Activated CD4-positive, alpha-beta T cell treated with anti-CD3 and anti-CD28 coated beads, Interleukin-2, amount 10 ng/mL, durations not matched to agents 24 days and 14 days (primary cell): ENCODE results near the gene GLRX3. TPM values are rescaled to one million over a fixed set of nuclear protein-coding genes. Genes with fewer than 3 reads are reported as not detected.

ENCODE experiments used
- DNase-seq: peaks from one replicate; pipeline ENCODE4 v3.0.0; 2022
- H3K27ac Mint-ChIP-seq: one replicate; pipeline ENCODE4 v1.8.0; 2022; ENCODE audit warnings: mild to moderate bottlenecking, mixed read lengths
- H3K27me3 Mint-ChIP-seq: one replicate; pipeline ENCODE4 v1.8.0; 2022; ENCODE audit warnings: mixed read lengths
- H3K36me3 Mint-ChIP-seq: one replicate; pipeline ENCODE4 v1.8.0; 2022; ENCODE audit warnings: low read depth, mild to moderate bottlenecking, mixed read lengths
- H3K4me1 Mint-ChIP-seq: one replicate; pipeline ENCODE4 v1.8.0; 2021; ENCODE audit warnings: mixed read lengths
- H3K4me3 Mint-ChIP-seq: one replicate; pipeline ENCODE4 v1.8.0; 2022; ENCODE audit warnings: mild to moderate bottlenecking, moderate library complexity, mixed read lengths
- H3K9me3 Mint-ChIP-seq: one replicate; pipeline ENCODE4 v1.8.0; 2021; ENCODE audit warnings: mixed read lengths
- intact Hi-C: fragments of 100-400 bp; cut with micrococcal nuclease; formaldehyde crosslinking; loops from one replicate; pipeline ENCODE4 v1.15.1; 2023
- total RNA-seq: library from RNA; stranded (reverse); gene quantifications from 2 replicates; pipeline ENCODE4 v1.2.3, GENCODE V29; 2022

The GLRX3 gene
- total RNA-seq, 1 donor from 2014 or later: 136 TPM

GRCh38 chr10:130215151-130215930, 79.2 kb downstream of the GLRX3 start:
- Mint-ChIP-seq H3K27ac (no peak overlapping the region), H3K9me3 (peaks cover 8% of the 10 kb centered on the region), H3K36me3 (no peaks in the 10 kb centered on the region), H3K4me1 (no peaks in the 10 kb centered on the region), H3K4me3 (no peak overlapping the region), H3K27me3 (no peaks in the 10 kb centered on the region)
- DNase-seq: no peak
- intact Hi-C loops: no loop called here

GRCh38 chr10:130215931-130216231, 79.7 kb downstream of the GLRX3 start:
- H3K9me3 Mint-ChIP-seq: peaks cover 8% of the 10 kb centered on the region
- no peak for DNase-seq

GRCh38 chr10:130218181-130218641, 82.0 kb downstream of the GLRX3 start:
- Mint-ChIP-seq H3K9me3 (peaks cover 8% of the 10 kb centered on the region), H3K27me3 (no peaks in the 10 kb centered on the region), H3K36me3 (no peaks in the 10 kb centered on the region), H3K4me3 (no peak overlapping the region), H3K27ac (no peak overlapping the region), H3K4me1 (no peaks in the 10 kb centered on the region)
- intact Hi-C loops: no loop called here
- DNase-seq: no peak

More at GRCh38 chr10:130215931-130216231, 79.7 kb downstream of the GLRX3 start:
- Mint-ChIP-seq H3K4me1 (no peaks in the 10 kb centered on the region), H3K4me3 (no peak overlapping the region), H3K27ac (no peak overlapping the region), H3K27me3 (no peaks in the 10 kb centered on the region), H3K36me3 (no peaks in the 10 kb centered on the region)
- intact Hi-C loops: no loop called here

- peaks cover 8% of the 10 kb centered on the region for H3K9me3 Mint-ChIP-seq
- no peaks in the 10 kb centered on the region for H3K36me3 Mint-ChIP-seq
- H3K4me3 Mint-ChIP-seq: no peak overlapping the region
- intact Hi-C loops: no loop called here
- no peak for DNase-seq
- no peak overlapping the region for H3K27ac Mint-ChIP-seq
- no peaks in the 10 kb centered on the region for H3K4me1 Mint-ChIP-seq
- no peaks in the 10 kb centered on the region for H3K27me3 Mint-ChIP-seq
Observed at GRCh38 chr10:130218936-130219335, 82.7 kb downstream of the GLRX3 start.

GRCh38 chr10:130220251-130221185, 84.3 kb downstream of the GLRX3 start:
- Mint-ChIP-seq H3K27ac (no peak overlapping the region), H3K4me1 (no peaks in the 10 kb centered on the region), H3K9me3 (no peaks in the 10 kb centered on the region), H3K4me3 (no peak overlapping the region), H3K36me3 (no peaks in the 10 kb centered on the region), H3K27me3 (no peaks in the 10 kb centered on the region)
- intact Hi-C loops: no loop called here
- DNase-seq: no peak

GRCh38 chr10:130221456-130222375, 85.5 kb downstream of the GLRX3 start:
- no peaks in the 10 kb centered on the region for H3K4me1 Mint-ChIP-seq
- no peaks in the 10 kb centered on the region for H3K27me3 Mint-ChIP-seq
- no peak overlapping the region for H3K27ac Mint-ChIP-seq
- no peak for DNase-seq
- H3K36me3 Mint-ChIP-seq: no peaks in the 10 kb centered on the region
- intact Hi-C loops: no loop called here
- H3K4me3 Mint-ChIP-seq: no peak overlapping the region
- peaks cover 4% of the 10 kb centered on the region for H3K9me3 Mint-ChIP-seq

- DNase-seq: no peak
- Mint-ChIP-seq H3K36me3 (no peaks in the 10 kb centered on the region), H3K27me3 (no peaks in the 10 kb centered on the region), H3K9me3 (peaks cover 6% of the 10 kb centered on the region), H3K4me1 (no peaks in the 10 kb centered on the region), H3K4me3 (no peak overlapping the region), H3K27ac (no peak overlapping the region)
- intact Hi-C loops: no loop called here
Observed at GRCh38 chr10:130222381-130222780, 86.2 kb downstream of the GLRX3 start.

- no peaks in the 10 kb centered on the region for H3K36me3 Mint-ChIP-seq
- no peak overlapping the region for H3K27ac Mint-ChIP-seq
- no peaks in the 10 kb centered on the region for H3K4me1 Mint-ChIP-seq
- no peaks in the 10 kb centered on the region for H3K27me3 Mint-ChIP-seq
- peaks cover 8% of the 10 kb centered on the region for H3K9me3 Mint-ChIP-seq
- intact Hi-C loops: no loop called here
- no peak for DNase-seq
- H3K4me3 Mint-ChIP-seq: no peak overlapping the region
Observed at GRCh38 chr10:130224228-130224627, 88.0 kb downstream of the GLRX3 start.

GRCh38 chr10:130226012-130226411, 89.8 kb downstream of the GLRX3 start:
- H3K27ac Mint-ChIP-seq: no peak overlapping the region
- peaks cover 8% of the 10 kb centered on the region for H3K9me3 Mint-ChIP-seq
- no peak for DNase-seq
- intact Hi-C loops: no loop called here
- no peaks in the 10 kb centered on the region for H3K27me3 Mint-ChIP-seq
- no peak overlapping the region for H3K4me3 Mint-ChIP-seq
- H3K4me1 Mint-ChIP-seq: no peaks in the 10 kb centered on the region
- no peaks in the 10 kb centered on the region for H3K36me3 Mint-ChIP-seq

GRCh38 chr10:130227883-130228282, 91.7 kb downstream of the GLRX3 start:
- no peak for DNase-seq
- Mint-ChIP-seq H3K4me3 (no peak overlapping the region), H3K36me3 (no peaks in the 10 kb centered on the region), H3K9me3 (peaks cover 8% of the 10 kb centered on the region), H3K27ac (no peak overlapping the region), H3K4me1 (no peaks in the 10 kb centered on the region), H3K27me3 (no peaks in the 10 kb centered on the region)
- intact Hi-C loops: no loop called here

Other genes starting within 250 kb of the GLRX3 start
- not detected in 2 replicates for gene EBF3, start 172.1 kb upstream of the GLRX3 start, total RNA-seq
- gene C10orf143, start 25.6 kb upstream of the GLRX3 start, total RNA-seq: 2.5 and 3.0 TPM in 2 replicates